Measurements from ENCODE around the gene DNTTIP2. TPM values are rescaled to one million over a fixed set of nuclear protein-coding genes. Genes with fewer than 3 reads are reported as not detected.
A peak's percentile ranks its signal among the peaks of the same experiment; 100 is the strongest.

The DNTTIP2 gene
- total RNA-seq, 2 experiments from 2014 or later = 39.7 to 67.6 TPM

- Histone ChIP-seq H3K36me3 (ENCODE audit: insufficient read depth, low read length) (no peaks in the 10 kb centered on the region), H3K9me3 (ENCODE audit: low read length) (no peaks in the 10 kb centered on the region), H3K4me1 (ENCODE audit: insufficient read depth, low read length, poor library complexity, severe bottlenecking) (peaks cover 33% of the 10 kb centered on the region), H2AFZ (ENCODE audit: low read length) (no peak overlapping the region), H3K27ac (ENCODE audit: low read depth, low read length, poor library complexity, severe bottlenecking) (no peak overlapping the region), H3K9me2 (ENCODE audit: insufficient read depth, low read length) (no peaks in the 10 kb centered on the region), H3K4me2 (ENCODE audit: low read length) (no peak overlapping the region), H3K79me2 (ENCODE audit: insufficient read depth, low read depth, low read length) (no peaks in the 10 kb centered on the region), H3K4me3 (ENCODE audit: low read depth, low read length, poor library complexity, severe bottlenecking) (no peak overlapping the region), H4K20me1 (ENCODE audit: insufficient read depth, low read length) (no peaks in the 10 kb centered on the region)
- ChIA-PET CTCF (ENCODE audit: unreplicated experiment) (interaction anchor here (0.6 to 1.0 kb wide), 2 partner anchors 10 to 27 kb away, joined by 3 read pairs; no protein-coding TSS in a partner anchor), POLR2A (interaction anchor here (0.7 to 1.4 kb wide), 2 partner anchors 15 to 189 kb away, joined by 3 read pairs; no protein-coding TSS in a partner anchor)
- TF ChIP-seq EZH2phosphoT487 (IDR thresholded peaks at IDR 0.05; ENCODE audit: borderline replicate concordance, low read depth, low read length) (no peak), CTCF (conservative IDR thresholded peaks at IDR 0.05; ENCODE audit: low read length) (no peak)
- BruUV-seq (replicated peaks) = no TSS peak
- DNase-seq (ENCODE audit: low spot score) = no peak
- intact Hi-C loops (cut with micrococcal nuclease; ENCODE audit: unreplicated experiment) = loop anchor here (10.0 kb wide), 1 partner anchor 384 kb away; no protein-coding TSS in a partner anchor
Observed at GRCh38 chr1:93818570-93818959, 60.4 kb downstream of the DNTTIP2 start.

GRCh38 chr1:93817819-93818569, 61.0 kb downstream of the DNTTIP2 start:
- Histone ChIP-seq H3K4me2 (ENCODE audit: low read length) (no peak overlapping the region), H3K79me2 (ENCODE audit: insufficient read depth, low read depth, low read length) (no peaks in the 10 kb centered on the region), H3K9me2 (ENCODE audit: insufficient read depth, low read length) (no peaks in the 10 kb centered on the region), H3K36me3 (ENCODE audit: insufficient read depth, low read length) (no peaks in the 10 kb centered on the region), H3K4me3 (ENCODE audit: low read depth, low read length, poor library complexity, severe bottlenecking) (no peak overlapping the region), H3K9me3 (ENCODE audit: low read length) (no peaks in the 10 kb centered on the region), H3K4me1 (ENCODE audit: insufficient read depth, low read length, poor library complexity, severe bottlenecking) (peaks cover 33% of the 10 kb centered on the region), H4K20me1 (ENCODE audit: insufficient read depth, low read length) (no peaks in the 10 kb centered on the region), H2AFZ (ENCODE audit: low read length) (no peak overlapping the region; the same call in 1 of the 2 replicates), H3K27ac (ENCODE audit: low read depth, low read length, poor library complexity, severe bottlenecking) (no peak overlapping the region)
- ChIA-PET POLR2A (interaction anchor here (0.6 to 1.5 kb wide), 4 partner anchors 16 to 189 kb away, joined by 3 to 5 read pairs (median 3); no protein-coding TSS in a partner anchor), CTCF (ENCODE audit: unreplicated experiment) (interaction anchor here (1.0 to 2.8 kb wide), 3 partner anchors 11 to 189 kb away, joined by 3 to 10 read pairs (median 6); no protein-coding TSS in a partner anchor)
- intact Hi-C loops (cut with micrococcal nuclease; ENCODE audit: unreplicated experiment) = loop anchor here (10.0 kb wide), 1 partner anchor 383 kb away; no protein-coding TSS in a partner anchor
- TF ChIP-seq EZH2phosphoT487 (IDR thresholded peaks at IDR 0.05; ENCODE audit: borderline replicate concordance, low read depth, low read length) = no peak
- no peak for TF ChIP-seq CTCF (conservative IDR thresholded peaks at IDR 0.05; ENCODE audit: low read length)
- DNase-seq (ENCODE audit: low spot score) = peak; percentile 37
- BruUV-seq (replicated peaks) = no TSS peak
